Right forelimb (tissue), 1 donor: ENCODE data around the gene TAF7.
A peak's percentile ranks its signal among the peaks of the same experiment; 100 is the strongest.
"Not testable (repeated sequence)": the region's sequence is repeated elsewhere in the genome, so short reads cannot be mapped to it uniquely, and the experiment has no call there.

Experiments used
- DNase-seq: peaks from one replicate; pipeline ENCODE4 v3.0.0-alpha.2; 2018

Gene TAF7

GRCh38 chr5:141320225-141321169 lies at the start of gene TAF7:
TAF7 (minus strand) TSS chr5:141320784; CDS start chr5:141320044, 740 bp downstream.
- peak; percentile 95 for DNase-seq

- no peak for DNase-seq
These were observed 45.7 kb upstream of the TAF7 start for GRCh38 chr5:141366016-141366896.

DNA sequence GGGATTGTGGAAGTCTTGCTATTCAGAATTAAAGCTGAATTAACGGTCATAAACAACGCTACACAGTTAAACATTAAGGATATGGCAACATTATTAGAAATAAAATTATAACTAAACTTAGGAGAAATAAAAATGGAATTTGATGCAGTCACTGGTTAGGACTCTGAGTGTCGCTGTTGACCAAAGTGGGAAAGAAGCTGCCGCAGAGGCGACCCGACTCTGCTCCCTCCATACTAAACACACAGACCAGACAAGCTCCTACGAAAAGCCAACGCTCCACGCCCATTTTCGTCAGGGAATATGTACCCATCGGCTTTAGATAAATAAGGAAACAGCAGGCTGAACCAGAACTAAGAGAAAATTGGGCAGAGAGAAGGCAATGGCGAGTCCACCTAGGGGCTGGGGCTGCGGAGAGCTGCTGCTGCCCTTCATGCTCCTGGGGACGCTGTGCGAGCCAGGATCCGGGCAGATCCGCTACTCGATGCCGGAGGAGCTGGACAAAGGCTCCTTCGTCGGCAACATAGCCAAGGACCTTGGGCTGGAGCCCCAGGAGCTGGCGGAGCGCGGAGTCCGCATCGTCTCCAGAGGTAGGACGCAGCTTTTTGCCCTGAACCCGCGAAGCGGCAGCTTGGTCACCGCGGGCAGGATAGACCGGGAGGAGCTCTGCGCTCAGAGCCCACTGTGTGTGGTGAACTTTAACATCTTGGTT lies 43.5 kb upstream of the TAF7 start, which contains the start of gene PCDHGA5:
PCDHGA5 (plus strand) TSS at position 211 of the 709 bp plus-strand sequence; CDS start at position 380, 169 bp downstream.
- DNase-seq = no peak

- no peak for DNase-seq
These were observed 42.1 kb upstream of the TAF7 start for GRCh38 chr5:141362719-141363118.

DNA sequence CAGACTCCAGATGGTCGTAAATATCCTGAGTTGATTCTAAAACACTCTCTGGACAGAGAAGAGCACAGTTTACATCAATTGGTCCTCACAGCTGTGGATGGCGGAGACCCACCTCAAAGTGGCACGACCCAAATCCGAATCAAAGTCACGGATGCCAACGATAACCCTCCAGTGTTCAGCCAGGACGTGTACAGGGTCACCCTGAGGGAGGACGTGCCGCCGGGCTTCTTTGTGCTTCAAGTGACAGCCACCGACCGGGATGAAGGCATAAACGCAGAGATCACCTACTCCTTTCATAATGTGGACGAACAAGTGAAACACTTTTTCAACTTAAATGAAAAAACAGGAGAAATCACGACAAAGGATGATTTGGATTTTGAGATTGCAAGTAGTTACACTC lies 40.1 kb upstream of the TAF7 start:
- DNase-seq = no peak

DNA sequence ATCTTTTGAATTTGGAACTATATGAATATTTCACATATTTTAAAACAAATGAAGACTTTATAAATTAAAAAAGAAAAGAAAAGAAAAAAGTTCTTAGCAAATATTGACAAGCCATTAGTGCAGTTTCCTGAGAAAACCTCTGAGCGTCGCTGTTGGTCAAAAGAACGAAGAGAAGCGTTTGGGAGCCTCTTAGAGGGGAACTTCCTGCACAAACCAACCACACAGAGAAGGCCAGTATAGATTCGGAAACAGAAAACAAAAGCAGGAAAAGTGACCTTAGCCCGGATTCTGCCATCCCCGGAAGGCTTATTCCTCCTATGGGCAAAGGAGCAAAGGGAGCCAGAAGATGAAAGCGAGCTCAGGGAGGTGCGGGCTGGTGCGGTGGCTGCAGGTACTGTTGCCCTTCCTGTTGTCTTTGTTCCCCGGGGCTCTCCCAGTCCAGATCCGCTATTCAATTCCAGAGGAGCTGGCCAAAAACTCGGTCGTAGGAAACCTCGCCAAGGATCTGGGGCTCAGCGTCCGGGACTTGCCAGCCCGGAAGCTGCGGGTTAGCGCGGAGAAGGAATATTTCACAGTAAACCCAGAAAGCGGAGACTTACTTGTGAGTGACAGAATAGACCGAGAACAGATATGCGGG lies 39.3 kb upstream of the TAF7 start, which contains the start of gene PCDHGB2:
PCDHGB2 (plus strand) TSS at position 205 of the 637 bp plus-strand sequence; CDS start at position 347, 142 bp downstream.
- DNase-seq = no peak

- DNase-seq = no peak
These were observed 36.4 kb upstream of the TAF7 start for GRCh38 chr5:141356950-141357349.

- no peak for DNase-seq
These were observed 35.5 kb upstream of the TAF7 start for GRCh38 chr5:141356133-141356532.

DNA sequence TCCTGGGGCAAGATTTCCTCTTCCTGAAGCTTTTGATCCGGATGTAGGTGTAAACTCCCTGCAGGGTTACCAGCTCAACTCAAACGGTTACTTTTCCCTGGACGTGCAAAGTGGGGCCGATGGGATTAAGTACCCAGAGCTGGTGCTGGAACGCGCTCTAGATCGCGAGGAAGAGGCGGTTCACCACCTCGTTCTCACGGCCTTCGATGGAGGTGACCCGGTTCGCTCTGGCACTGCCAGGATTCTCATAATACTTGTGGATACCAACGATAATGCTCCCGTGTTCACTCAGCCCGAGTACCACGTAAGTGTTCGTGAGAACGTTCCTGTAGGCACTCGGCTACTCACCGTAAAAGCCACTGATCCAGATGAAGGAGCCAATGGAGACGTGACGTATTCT lies 35.1 kb upstream of the TAF7 start:
- no peak for DNase-seq

DNA sequence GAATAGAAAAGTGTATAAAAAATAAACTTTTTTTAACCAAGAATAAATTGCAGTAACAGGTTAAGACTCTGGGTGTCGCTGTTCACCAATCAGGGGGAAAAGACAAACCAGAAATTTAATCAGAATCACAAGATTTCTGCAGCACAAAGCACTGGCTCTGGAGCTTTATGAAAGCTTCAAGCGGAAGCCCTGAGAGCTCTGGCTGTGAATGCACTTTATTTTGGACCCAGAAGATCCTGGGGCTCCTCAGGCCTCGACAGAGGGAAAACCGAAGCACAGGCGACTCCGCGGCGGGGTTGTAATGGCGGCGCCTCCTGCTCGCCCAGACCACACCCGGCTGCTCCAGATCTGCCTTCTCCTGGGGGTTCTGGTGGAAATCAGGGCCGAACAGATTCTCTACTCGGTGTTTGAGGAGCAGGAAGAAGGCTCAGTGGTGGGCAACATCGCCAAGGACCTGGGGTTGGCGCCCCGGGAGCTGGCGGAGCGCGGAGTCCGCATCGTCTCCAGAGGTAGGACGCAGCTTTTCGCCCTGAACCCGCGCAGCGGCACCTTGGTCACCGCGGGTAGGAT lies 34.4 kb upstream of the TAF7 start, which contains the start of gene PCDHGA4:
PCDHGA4 (plus strand) TSS at position 122 of the 570 bp plus-strand sequence; CDS start at position 209, 87 bp downstream.
- no peak for DNase-seq

DNA sequence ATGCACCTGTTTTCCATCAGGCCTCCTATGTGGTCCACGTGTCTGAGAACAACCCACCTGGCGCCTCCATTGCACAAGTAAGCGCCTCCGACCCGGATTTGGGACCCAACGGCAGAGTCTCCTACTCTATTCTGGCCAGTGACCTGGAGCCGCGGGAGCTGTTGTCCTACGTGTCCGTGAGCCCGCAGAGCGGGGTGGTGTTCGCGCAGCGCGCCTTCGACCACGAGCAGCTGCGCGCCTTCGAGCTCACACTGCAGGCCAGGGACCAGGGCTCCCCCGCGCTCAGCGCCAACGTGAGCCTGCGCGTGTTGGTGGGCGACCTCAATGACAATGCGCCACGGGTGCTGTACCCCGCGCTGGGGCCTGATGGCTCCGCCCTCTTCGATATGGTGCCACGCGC lies 31.0 kb upstream of the TAF7 start:
- no peak for DNase-seq

DNA sequence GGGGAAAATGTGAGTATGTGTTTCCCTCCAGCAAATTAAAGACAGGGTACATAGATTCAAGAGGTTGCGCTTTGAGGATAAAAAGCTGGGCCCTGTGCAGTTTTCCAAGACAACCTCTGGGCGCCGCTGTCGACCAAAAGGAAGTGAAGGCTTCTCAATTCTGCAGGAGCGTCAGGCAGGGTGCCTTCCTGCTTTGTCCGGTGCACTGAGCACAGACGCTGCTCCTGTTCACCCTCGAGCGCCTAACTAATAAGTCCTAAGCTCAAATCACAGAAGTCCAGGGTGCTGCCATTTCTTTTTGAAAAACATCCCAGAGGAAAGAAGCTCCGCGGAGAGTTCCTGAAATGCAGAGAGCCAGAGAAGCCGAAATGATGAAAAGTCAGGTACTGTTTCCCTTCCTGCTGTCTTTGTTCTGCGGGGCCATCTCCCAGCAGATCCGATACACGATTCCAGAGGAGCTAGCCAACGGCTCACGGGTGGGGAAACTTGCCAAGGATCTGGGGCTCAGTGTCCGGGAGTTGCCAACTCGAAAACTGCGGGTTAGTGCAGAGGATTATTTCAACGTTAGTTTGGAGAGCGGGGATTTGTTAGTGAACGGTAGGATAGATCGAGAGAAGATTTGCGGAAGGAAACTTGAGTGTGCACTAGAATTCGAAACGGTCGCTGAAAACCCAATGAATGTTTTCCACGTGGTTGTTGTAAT lies 29.5 kb upstream of the TAF7 start, which contains the start of gene PCDHGB1:
PCDHGB1 (plus strand) TSS at position 183 of the 703 bp plus-strand sequence; CDS start at position 345, 162 bp downstream.
- no peak for DNase-seq

- DNase-seq = not testable (repeated sequence)
These were observed 25.4 kb upstream of the TAF7 start for GRCh38 chr5:141346017-141346416.

- no peak for DNase-seq
These were observed 24.7 kb upstream of the TAF7 start for GRCh38 chr5:141345327-141345726.

DNA sequence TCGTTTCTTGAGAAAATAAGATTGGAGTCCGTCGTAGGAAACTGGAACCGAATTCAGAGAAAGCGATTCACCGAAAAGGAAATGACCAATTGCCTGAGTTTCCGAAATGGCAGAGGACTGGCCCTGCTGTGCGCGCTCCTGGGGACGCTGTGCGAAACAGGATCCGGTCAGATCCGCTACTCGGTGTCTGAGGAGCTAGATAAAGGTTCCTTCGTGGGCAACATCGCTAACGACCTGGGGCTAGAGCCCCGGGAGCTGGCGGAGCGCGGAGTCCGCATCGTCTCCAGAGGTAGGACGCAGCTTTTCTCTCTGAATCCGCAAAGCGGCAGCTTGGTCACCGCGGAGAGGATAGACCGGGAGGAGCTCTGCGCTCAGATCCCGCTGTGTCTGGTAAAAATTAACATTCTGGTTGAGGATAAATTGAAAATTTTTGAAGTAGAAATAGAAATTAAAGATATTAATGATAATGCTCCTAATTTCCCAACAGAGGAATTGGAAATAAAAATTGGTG lies 23.4 kb upstream of the TAF7 start:
- no peak for DNase-seq

- no peak for DNase-seq
These were observed 22.8 kb upstream of the TAF7 start, which contains the start of gene PCDHGA3 for GRCh38 chr5:141343242-141343952. PCDHGA3 (plus strand) TSS chr5:141343829; CDS start chr5:141344034, 205 bp downstream.

GRCh38 chr5:141342773-141343172 lies 22.2 kb upstream of the TAF7 start:
- no peak for DNase-seq

GRCh38 chr5:141340781-141341354 lies 20.3 kb upstream of the TAF7 start:
- DNase-seq = not testable (repeated sequence)
